HG02970 (cell line): Measurements from ENCODE around the gene AP1G2.

Experiments used
- ATAC-seq: cut with Tn5 transposase; IDR thresholded peaks from one replicate; pipeline ENCODE4 v1.9.1; 2021; ENCODE audit warnings: mild to moderate bottlenecking, moderate library complexity, moderate number of reproducible peaks; ENCODE audit not compliant: unreplicated experiment, low FRiP score

Gene AP1G2

GRCh38 chr14:23571701-23572523 is 4.3 kb upstream of the AP1G2 start:
- ATAC-seq = no peak

- no peak for ATAC-seq
These were observed 3.4 kb upstream of the AP1G2 start for GRCh38 chr14:23570806-23571483.

GRCh38 chr14:23569443-23570151 is 2.0 kb upstream of the AP1G2 start:
- no peak for ATAC-seq

- no peak for ATAC-seq
These were observed 1.2 kb upstream of the AP1G2 start for GRCh38 chr14:23568600-23569331.

GRCh38 chr14:23568021-23568599 is 519 bp upstream of the AP1G2 start:
- no peak for ATAC-seq

- peak; percentile 7 for ATAC-seq
These were observed 809 bp downstream of the AP1G2 start for GRCh38 chr14:23566778-23567185.

GRCh38 chr14:23566112-23566777 is 1.3 kb downstream of the AP1G2 start:
- ATAC-seq = no peak

GRCh38 chr14:23565626-23566025 is 2.0 kb downstream of the AP1G2 start:
- ATAC-seq = no peak

GRCh38 chr14:23564876-23565275 is 2.7 kb downstream of the AP1G2 start:
- ATAC-seq = no peak

GRCh38 chr14:23564181-23564812 is 3.3 kb downstream of the AP1G2 start:
- no peak for ATAC-seq

- no peak for ATAC-seq
These were observed 4.0 kb downstream of the AP1G2 start for GRCh38 chr14:23563473-23564180.

GRCh38 chr14:23562822-23563472 is 4.6 kb downstream of the AP1G2 start:
- ATAC-seq = no peak

GRCh38 chr14:23561873-23562821 is 5.4 kb downstream of the AP1G2 start:
- no peak for ATAC-seq

- no peak for ATAC-seq
These were observed 6.3 kb downstream of the AP1G2 start for GRCh38 chr14:23561259-23561658.

- ATAC-seq = no peak
These were observed 7.6 kb downstream of the AP1G2 start for GRCh38 chr14:23559926-23560520.

- ATAC-seq = no peak
These were observed 8.3 kb downstream of the AP1G2 start for GRCh38 chr14:23559010-23559925.
